ES-I3 (cell line): ENCODE measurements around the gene FGF11.
A peak's percentile ranks its signal among the peaks of the same experiment; 100 is the strongest.

ENCODE experiments used
- H3K36me3 ChIP-seq: 2 replicates; pipeline ENCODE4 v1.6.1; 2013; ENCODE audit warnings: mild to moderate bottlenecking, low read length, control low read depth, moderate library complexity; ENCODE audit not compliant: insufficient read depth
- H3K4me1 ChIP-seq: 2 replicates; pipeline ENCODE4 v1.6.1; 2013; ENCODE audit warnings: mild to moderate bottlenecking, control low read depth, low read length; ENCODE audit not compliant: insufficient read depth
- H3K9ac ChIP-seq: 2 replicates; pipeline ENCODE4 v1.6.1; 2013; ENCODE audit warnings: low read depth, mild to moderate bottlenecking, low read length, moderate library complexity
- H3K9me3 ChIP-seq: 2 replicates; pipeline ENCODE4 v1.6.1; 2013; ENCODE audit warnings: mild to moderate bottlenecking, low read length, moderate library complexity; ENCODE audit not compliant: control insufficient read depth, insufficient read depth

The FGF11 gene

GRCh38 chr17:7432296-7432695 is 7.0 kb upstream of the FGF11 start:
- Histone ChIP-seq H3K9ac (no peak overlapping the region), H3K9me3 (no peaks in the 10 kb centered on the region), H3K4me1 (no peaks in the 10 kb centered on the region), H3K36me3 (no peaks in the 10 kb centered on the region)

- H3K36me3 ChIP-seq = no peaks in the 10 kb centered on the region
- peak overlapping the region; percentile 64 for H3K9ac ChIP-seq
- peaks cover 4% of the 10 kb centered on the region; the same call in 1 of the 2 replicates for H3K4me1 ChIP-seq
- H3K9me3 ChIP-seq = no peaks in the 10 kb centered on the region
Measured at GRCh38 chr17:7435676-7436555, 3.4 kb upstream of the FGF11 start.

GRCh38 chr17:7436556-7437368 is 2.5 kb upstream of the FGF11 start:
- Histone ChIP-seq H3K9ac (peak overlapping the region; percentile 64), H3K4me1 (peaks cover 4% of the 10 kb centered on the region), H3K36me3 (no peaks in the 10 kb centered on the region), H3K9me3 (no peaks in the 10 kb centered on the region)

- Histone ChIP-seq H3K9ac (peak overlapping the region; percentile 64), H3K36me3 (no peaks in the 10 kb centered on the region), H3K9me3 (no peaks in the 10 kb centered on the region), H3K4me1 (peaks cover 4% of the 10 kb centered on the region)
Measured at GRCh38 chr17:7437369-7437863, 1.9 kb upstream of the FGF11 start.

- peaks cover 4% of the 10 kb centered on the region for H3K4me1 ChIP-seq
- H3K9ac ChIP-seq = peak overlapping the region; percentile 64
Measured at GRCh38 chr17:7437950-7438614, 1.2 kb upstream of the FGF11 start.

GRCh38 chr17:7438656-7439460 is 454 bp upstream of the FGF11 start:
- peaks cover 4% of the 10 kb centered on the region for H3K4me1 ChIP-seq
- no peaks in the 10 kb centered on the region for H3K36me3 ChIP-seq
- no peaks in the 10 kb centered on the region for H3K9me3 ChIP-seq
- peak overlapping the region; percentile 64 for H3K9ac ChIP-seq

More at GRCh38 chr17:7437950-7438614, 1.2 kb upstream of the FGF11 start:
- no peaks in the 10 kb centered on the region for H3K9me3 ChIP-seq
- no peaks in the 10 kb centered on the region for H3K36me3 ChIP-seq

- Histone ChIP-seq H3K36me3 (no peaks in the 10 kb centered on the region), H3K9ac (peak overlapping the region; percentile 64), H3K9me3 (no peaks in the 10 kb centered on the region), H3K4me1 (peaks cover 9% of the 10 kb centered on the region)
Measured at GRCh38 chr17:7440113-7440833, 961 bp downstream of the FGF11 start.

GRCh38 chr17:7440834-7441195 is 1.5 kb downstream of the FGF11 start:
- Histone ChIP-seq H3K9me3 (no peaks in the 10 kb centered on the region), H3K4me1 (peaks cover 9% of the 10 kb centered on the region), H3K9ac (peak overlapping the region; percentile 64), H3K36me3 (no peaks in the 10 kb centered on the region)

- Histone ChIP-seq H3K9me3 (no peaks in the 10 kb centered on the region), H3K4me1 (peaks cover 9% of the 10 kb centered on the region), H3K9ac (peak overlapping the region; percentile 64), H3K36me3 (no peaks in the 10 kb centered on the region)
Measured at GRCh38 chr17:7441266-7441665, 2.0 kb downstream of the FGF11 start.

GRCh38 chr17:7442142-7442541 is 2.8 kb downstream of the FGF11 start:
- Histone ChIP-seq H3K36me3 (no peaks in the 10 kb centered on the region), H3K9ac (no peak overlapping the region), H3K9me3 (no peaks in the 10 kb centered on the region), H3K4me1 (peaks cover 9% of the 10 kb centered on the region)

- H3K36me3 ChIP-seq = no peaks in the 10 kb centered on the region
- H3K9me3 ChIP-seq = no peaks in the 10 kb centered on the region
- H3K9ac ChIP-seq = no peak overlapping the region
- peaks cover 8% of the 10 kb centered on the region for H3K4me1 ChIP-seq
Measured at GRCh38 chr17:7443499-7444485, 4.5 kb downstream of the FGF11 start.
